Measurements from ENCODE around the gene CAMK2B.

The CAMK2B gene

DNA sequence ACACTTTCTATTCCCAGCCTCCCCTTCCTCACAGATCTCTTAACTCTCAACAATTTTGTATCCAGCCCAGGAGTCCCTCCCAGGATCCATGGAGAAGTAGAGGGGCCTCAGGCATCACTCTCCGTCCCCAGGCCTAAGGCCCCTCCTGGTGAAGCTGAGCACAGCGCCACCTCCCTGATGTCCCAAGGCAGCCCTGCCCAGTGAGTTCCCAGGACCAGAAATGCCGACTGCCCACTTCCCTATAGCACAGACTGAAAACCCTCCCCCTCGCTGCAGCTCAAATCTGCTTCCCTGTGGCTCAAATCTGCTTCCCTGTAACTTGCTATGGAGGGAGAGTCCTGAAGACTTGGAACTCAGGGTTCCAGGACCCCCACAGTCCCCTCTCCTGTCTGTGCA, 89.1 kb downstream of the CAMK2B start:
- DNase-seq (no peak), ATAC-seq (ENCODE audit: insufficient read depth, low read depth) (no peak)
- Histone ChIP-seq H3K27ac (ENCODE audit: low read length) (no peak overlapping the region), H3K9ac (ENCODE audit: low read depth, low read length) (no peak overlapping the region), H3K4me2 (ENCODE audit: insufficient read depth, low read length) (no peak overlapping the region), H4K20me1 (ENCODE audit: insufficient read depth, low read length) (no peaks in the 10 kb centered on the region), H2AFZ (ENCODE audit: low read depth, low read length) (no peak overlapping the region), H3K36me3 (ENCODE audit: insufficient read depth, low read length) (no peaks in the 10 kb centered on the region), H3K4me3 (ENCODE audit: low read depth in 1 of 2, low read length in 2 of 2) (no peak overlapping the region), H3K27me3 (ENCODE audit: insufficient read depth, low read length, poor library complexity) (peaks cover 3% of the 10 kb centered on the region), H3K79me2 (ENCODE audit: insufficient read depth, low read length) (no peaks in the 10 kb centered on the region), H3K4me1 (ENCODE audit: insufficient read depth, low read length) (no peaks in the 10 kb centered on the region), H3K9me3 (ENCODE audit: insufficient read depth, low read length, severe bottlenecking) (no peaks in the 10 kb centered on the region)
- TF ChIP-seq EZH2 (IDR thresholded peaks at IDR 0.05; ENCODE audit: borderline replicate concordance, low read depth, low read length, severe bottlenecking) (no peak), CTCF (IDR thresholded peaks at IDR 0.05; ENCODE audit: borderline replicate concordance, extremely low read depth, low read length, poor library complexity, severe bottlenecking) (no peak)

DNA sequence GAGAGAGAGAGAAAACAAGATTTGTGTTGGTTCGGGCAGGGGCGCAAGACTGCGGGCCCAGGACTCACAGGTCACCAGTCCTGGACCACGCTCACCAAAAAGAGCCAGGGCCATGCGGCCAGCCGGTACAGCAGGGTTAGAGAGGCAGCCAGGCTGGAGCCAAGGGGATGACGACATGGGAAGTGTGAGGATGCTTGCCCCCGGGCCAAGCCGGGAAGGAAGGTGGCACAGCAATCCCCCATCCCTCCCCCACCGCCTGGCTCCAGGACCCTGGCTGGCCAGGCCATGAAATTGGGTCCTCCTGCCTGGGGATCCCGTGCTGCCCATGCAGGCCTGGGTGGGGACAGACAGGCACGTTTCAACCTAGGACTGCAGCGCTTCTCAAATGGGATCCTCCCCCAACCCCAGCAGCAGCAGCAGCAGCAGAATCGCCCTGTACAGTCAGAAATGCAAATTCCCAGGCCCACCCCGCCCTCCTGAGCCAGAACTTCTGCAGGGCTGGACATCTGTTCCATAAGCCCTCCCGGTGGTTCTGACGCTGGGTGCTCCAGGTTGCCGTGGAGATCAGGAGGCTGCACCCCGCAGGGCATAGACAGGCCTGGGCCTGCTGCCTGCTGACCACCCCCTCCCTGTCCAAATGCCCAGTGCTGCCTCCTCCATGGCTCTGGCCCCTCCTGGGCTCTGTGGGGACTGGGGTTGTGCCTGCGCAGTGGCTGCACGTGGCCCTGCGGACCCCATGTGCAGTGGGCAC, 89.6 kb downstream of the CAMK2B start:
- ATAC-seq (ENCODE audit: insufficient read depth, low read depth) (no peak), DNase-seq (no peak)
- Histone ChIP-seq H3K4me1 (ENCODE audit: insufficient read depth, low read length) (no peaks in the 10 kb centered on the region), H3K27me3 (ENCODE audit: insufficient read depth, low read length, poor library complexity) (peaks cover 3% of the 10 kb centered on the region), H4K20me1 (ENCODE audit: insufficient read depth, low read length) (no peaks in the 10 kb centered on the region), H3K79me2 (ENCODE audit: insufficient read depth, low read length) (no peaks in the 10 kb centered on the region), H3K27ac (ENCODE audit: low read length) (no peak overlapping the region), H3K9me3 (ENCODE audit: insufficient read depth, low read length, severe bottlenecking) (no peaks in the 10 kb centered on the region), H3K4me2 (ENCODE audit: insufficient read depth, low read length) (no peak overlapping the region), H2AFZ (ENCODE audit: low read depth, low read length) (no peak overlapping the region), H3K36me3 (ENCODE audit: insufficient read depth, low read length) (no peaks in the 10 kb centered on the region), H3K4me3 (ENCODE audit: low read depth in 1 of 2, low read length in 2 of 2) (no peak overlapping the region), H3K9ac (ENCODE audit: low read depth, low read length) (no peak overlapping the region)
- TF ChIP-seq CTCF (IDR thresholded peaks at IDR 0.05; ENCODE audit: borderline replicate concordance, extremely low read depth, low read length, poor library complexity, severe bottlenecking), result no peak
- no peak for TF ChIP-seq EZH2 (IDR thresholded peaks at IDR 0.05; ENCODE audit: borderline replicate concordance, low read depth, low read length, severe bottlenecking)

DNA sequence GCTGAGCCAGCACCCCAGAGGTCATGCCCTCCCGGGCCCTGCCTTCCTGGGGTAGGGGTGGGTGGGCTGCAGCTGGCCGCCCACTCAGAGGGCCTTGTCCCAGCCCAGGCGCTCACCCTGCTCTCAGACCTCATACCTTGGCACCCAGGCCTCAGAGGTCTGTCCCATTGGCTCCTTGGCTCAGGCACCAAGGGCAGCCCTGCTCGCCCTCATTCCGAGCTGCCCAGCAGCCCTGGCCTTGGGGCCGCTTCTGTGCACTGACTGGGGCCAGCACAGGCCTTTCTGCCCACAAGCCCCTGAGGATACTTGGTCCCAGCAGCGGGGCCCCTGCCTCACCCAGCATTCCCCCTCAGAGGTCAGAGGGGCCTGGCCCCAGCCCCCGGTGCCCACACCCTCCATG, 90.3 kb downstream of the CAMK2B start:
- no peaks in the 10 kb centered on the region for H3K79me2 ChIP-seq (ENCODE audit: insufficient read depth, low read length)
- DNase-seq, result no peak
- H3K36me3 ChIP-seq (ENCODE audit: insufficient read depth, low read length), result no peaks in the 10 kb centered on the region
- H3K27ac ChIP-seq (ENCODE audit: low read length), result no peak overlapping the region
- no peaks in the 10 kb centered on the region for H4K20me1 ChIP-seq (ENCODE audit: insufficient read depth, low read length)
- TF ChIP-seq EZH2 (IDR thresholded peaks at IDR 0.05; ENCODE audit: borderline replicate concordance, low read depth, low read length, severe bottlenecking) (no peak), CTCF (IDR thresholded peaks at IDR 0.05; ENCODE audit: borderline replicate concordance, extremely low read depth, low read length, poor library complexity, severe bottlenecking) (no peak)
- ATAC-seq (ENCODE audit: insufficient read depth, low read depth), result no peak
- H3K4me3 ChIP-seq (ENCODE audit: low read depth in 1 of 2, low read length in 2 of 2), result no peak overlapping the region
- no peaks in the 10 kb centered on the region for H3K9me3 ChIP-seq (ENCODE audit: insufficient read depth, low read length, severe bottlenecking)
- H3K4me1 ChIP-seq (ENCODE audit: insufficient read depth, low read length), result no peaks in the 10 kb centered on the region
- H3K27me3 ChIP-seq (ENCODE audit: insufficient read depth, low read length, poor library complexity), result peaks cover 3% of the 10 kb centered on the region
- H3K9ac ChIP-seq (ENCODE audit: low read depth, low read length), result no peak overlapping the region
- H3K4me2 ChIP-seq (ENCODE audit: insufficient read depth, low read length), result no peak overlapping the region
- no peak overlapping the region for H2AFZ ChIP-seq (ENCODE audit: low read depth, low read length)
